NCI-H146 treated with DMSO at 0.1 percent for 48 hours (cell line): Measurements from ENCODE around the gene LHX1.

Source experiments
- DNase-seq: peaks from one replicate; lab custom pipeline; 2025; ENCODE audit not compliant: unreplicated experiment; lab: John Stamatoyannopoulos, UW

Gene LHX1

DNA sequence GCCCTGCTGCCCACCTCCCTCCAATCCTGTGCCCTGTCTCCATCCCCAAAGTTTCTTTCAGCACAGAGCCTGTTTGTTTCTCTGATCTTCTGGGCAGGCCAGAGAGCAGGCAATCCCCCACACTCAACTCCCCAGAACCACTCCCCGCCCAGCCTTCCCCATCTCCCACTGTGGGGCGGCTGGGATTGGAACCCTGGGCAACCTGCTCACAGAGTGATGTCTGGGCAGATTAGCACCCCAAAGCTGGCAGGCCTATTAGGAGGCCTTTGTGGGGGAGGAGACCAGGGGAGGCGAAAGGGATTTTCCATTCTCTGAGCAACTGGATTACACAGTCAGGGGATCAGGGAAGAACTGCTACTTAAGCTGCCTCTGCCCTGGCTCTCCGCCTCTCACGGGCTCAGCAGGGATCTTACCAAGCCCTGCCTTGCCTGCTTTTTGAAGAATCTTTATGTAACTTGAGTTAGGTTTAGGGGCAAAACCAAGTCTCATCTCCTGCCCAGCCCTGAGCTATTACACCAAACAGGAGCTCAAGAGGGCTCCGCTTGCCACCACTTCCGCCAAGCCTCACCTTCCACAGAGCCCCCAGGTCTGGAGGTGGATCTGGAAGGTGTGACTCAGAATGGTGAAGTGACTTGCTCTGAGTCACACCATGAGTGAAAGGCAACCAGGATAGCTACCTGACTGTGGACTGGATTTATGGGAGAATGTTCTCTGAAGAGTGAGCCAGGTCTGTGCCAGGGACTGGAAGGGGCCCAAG lies 16.0 kb upstream of the LHX1 start:
- no peak for DNase-seq

DNA sequence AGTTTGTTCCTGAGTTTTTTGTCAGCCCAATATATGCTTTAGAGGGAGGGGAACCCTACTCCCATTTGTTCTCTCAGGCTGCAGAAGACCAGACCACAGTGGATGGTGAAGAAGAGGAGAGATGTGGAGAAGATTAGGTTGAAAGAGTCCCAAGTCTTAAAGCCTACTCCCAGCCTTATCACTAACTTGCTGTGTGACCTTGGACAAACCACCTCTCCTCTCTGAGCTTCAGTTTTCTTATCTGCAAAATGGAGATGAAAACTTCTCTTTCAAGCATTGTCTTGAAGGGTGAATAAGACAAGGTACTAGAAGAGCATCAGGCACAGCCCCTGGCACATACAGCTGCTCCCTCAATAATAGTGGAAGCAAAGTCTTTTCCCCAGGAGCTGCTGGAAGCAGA lies 15.1 kb upstream of the LHX1 start:
- DNase-seq = no peak

DNA sequence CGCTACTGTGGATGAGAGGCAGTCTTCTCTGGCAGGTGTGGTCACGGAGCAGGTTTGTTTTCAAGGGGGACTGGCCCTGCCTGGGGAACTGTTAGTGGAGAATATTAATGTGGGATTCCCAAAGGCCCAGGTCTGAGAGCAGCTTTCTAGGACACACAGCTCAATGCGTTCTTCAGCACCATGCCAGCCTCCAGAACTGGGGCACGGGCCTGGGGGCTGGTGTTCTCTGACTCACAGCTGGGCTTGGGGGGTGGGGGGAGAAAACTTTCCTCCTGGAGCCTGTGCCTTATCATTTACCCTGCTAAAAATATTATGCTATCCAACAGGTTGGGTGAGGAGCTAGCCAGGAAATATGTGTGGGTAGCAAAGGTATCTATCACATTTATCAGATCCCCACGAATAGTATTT lies 13.5 kb upstream of the LHX1 start:
- DNase-seq = no peak

- no peak for DNase-seq
Measured at GRCh38 chr17:36926226-36926625, 11.0 kb upstream of the LHX1 start.

GRCh38 chr17:36926701-36927100 lies 10.6 kb upstream of the LHX1 start:
- no peak for DNase-seq

GRCh38 chr17:36928471-36929345 lies 8.6 kb upstream of the LHX1 start:
- peak; percentile 43 for DNase-seq

DNA sequence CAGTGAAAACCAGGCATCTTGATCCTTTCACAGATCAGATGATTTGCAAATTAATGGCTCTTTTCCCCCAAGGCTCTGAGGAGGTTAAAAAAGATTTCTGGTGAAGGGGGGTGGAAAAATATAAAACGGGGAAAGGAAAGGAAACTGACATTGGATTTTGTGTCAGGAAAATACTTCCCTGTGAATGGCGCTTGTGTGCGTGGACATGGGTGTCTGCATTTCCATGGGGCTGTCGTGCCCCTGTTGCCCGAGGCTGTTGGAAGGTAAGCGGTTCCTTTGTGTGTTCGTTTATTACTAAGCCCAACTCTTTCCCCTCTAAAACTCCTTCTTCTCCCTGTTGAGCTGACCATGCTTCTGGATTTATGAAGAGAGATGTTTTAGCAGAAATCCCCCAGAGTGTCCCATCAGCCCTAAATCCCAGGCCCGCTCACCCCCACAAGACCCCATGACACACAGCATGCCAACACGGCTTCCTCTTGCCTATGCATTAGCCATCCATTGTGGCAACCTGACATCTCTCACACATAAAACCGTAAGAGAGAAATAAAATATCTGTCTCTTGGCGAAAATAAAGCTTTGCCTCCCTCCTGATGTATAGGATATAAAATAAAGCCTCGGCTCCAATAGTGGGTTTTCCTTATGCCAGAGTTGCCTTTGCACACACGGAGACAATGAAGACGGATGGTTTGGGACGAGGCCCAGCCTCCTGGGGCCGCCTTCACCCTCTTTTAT lies 7.3 kb upstream of the LHX1 start:
- DNase-seq = no peak

DNA sequence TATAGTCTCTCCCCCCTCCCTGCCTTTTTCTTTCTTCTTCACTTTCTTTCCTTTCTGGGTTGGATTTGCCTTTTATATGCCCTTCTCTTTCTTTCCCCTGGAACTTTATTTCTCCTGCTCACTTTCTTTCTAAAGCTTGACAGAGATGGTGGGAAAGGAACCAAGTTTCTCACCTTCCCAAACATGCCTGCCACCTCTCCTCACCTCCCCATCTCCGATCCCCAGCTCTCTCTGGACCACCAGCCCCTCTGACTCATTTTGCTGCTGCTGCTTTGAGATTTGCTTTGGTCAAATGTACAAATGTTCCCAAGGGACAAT lies 6.7 kb upstream of the LHX1 start:
- no peak for DNase-seq

DNA sequence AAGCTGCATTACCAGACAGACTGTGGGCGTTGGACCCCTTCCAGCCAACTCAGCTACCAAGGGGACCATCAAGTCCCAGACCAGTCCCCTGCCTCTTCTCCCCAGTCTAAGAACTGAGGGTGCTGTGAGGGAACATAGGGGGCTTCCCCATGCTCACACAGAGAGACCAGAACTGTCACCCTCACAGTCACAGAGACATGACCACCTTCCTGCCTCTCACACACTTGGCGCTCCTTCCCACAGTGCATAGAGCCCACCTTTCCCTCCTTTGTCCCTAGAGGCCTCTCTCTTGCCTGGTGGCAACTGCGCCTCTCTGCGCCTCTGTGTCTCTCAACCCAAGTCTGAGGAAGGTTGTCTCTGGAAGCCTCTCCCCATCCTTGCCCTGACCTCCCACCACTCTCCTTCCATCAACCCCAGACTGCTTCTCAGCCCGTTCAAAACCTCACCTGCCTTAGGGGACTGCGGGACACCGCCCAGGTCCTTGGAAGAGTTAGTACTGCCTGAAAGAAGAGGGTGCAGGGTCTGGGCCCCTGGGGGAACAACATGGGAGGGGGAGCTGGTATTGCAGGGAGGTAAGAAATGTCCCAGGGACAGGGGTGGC lies 6.1 kb upstream of the LHX1 start:
- no peak for DNase-seq

DNA sequence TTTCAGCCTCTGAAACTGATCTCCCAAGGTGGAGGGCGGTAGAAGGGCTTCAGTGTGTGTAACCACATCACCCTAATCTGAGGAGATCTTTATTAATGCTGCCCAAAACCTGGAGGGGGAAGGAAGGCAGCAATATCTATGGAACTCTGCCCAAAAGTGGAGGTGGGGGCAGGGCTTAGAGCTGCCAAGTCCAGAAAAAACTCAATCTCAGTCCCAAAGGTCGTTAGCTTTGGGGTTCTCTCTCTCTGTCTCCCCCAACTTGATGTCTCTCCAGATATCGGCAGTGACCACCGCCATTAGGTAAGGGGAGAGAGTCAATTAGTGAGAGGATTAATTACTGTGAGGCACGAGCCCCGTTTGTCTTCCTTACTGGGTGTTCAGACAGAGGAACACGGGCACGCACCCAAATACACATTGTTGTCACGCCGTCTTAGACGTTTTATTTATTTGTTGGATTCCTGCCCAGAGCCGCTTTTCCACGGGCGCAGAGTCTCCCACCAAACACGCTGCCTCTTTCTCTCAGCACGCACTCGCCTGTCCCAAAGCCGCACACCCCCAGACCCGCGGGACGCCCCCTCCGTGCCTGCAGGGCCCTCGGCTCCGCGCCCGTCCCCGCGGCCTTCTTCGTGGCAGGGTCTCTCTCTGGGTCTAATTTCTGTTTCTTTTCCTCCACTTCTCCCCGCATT lies 5.4 kb upstream of the LHX1 start:
- no peak for DNase-seq

DNA sequence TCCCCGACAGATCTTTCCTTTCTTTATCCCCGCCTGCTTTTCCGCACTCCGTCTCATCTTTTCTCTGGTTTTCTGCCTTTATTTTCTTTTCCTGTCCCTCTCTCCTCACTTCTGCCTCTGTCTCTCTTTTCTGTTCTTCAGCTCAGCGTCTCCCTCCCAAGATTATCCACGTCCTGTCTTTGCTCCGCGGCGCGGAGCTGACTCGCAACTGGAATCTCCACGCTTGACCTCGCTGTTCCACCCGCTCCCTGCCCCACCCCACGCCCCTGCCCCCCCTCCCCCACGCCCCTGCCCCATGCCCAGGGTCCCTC lies 4.9 kb upstream of the LHX1 start:
- DNase-seq = no peak

DNA sequence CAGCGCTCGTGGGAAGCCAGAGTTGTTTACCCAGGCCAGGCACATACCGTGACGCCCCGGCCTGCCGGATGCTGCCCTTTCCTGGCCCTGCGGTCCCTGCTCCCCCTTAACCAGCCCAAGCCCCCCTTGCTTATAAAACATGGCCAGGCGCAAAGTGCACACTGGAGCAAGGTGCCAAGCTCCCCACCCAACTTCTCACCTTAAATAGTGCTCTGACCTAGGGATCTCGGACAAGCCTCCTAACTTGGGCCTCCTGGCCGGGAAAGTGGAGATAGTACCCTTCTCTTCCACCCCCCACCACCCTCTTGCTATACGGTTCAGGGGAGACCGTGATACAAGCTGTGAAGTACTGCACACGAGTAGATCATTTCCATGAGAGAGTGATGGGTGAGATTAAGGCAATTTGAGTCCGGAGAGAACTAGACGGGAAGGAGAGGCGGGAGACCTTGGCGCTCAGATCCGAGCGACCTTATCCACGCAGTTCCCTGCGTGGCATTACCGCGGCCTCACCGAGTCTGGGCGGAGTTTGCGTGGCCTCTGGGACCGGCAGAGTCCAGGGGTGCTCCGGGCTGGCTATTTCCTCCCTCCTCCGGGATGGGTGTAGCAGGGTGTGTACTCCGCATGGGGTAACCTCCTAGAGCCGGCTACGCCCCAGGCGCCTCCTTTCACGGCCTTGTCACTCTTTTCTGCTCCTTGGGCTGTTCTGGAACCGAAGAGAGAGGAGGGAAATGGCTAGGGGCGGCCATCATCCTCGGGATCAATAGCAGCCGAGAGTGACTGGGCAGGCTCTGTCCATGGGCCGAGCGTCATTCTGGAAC lies 4.4 kb upstream of the LHX1 start:
- no peak for DNase-seq

DNA sequence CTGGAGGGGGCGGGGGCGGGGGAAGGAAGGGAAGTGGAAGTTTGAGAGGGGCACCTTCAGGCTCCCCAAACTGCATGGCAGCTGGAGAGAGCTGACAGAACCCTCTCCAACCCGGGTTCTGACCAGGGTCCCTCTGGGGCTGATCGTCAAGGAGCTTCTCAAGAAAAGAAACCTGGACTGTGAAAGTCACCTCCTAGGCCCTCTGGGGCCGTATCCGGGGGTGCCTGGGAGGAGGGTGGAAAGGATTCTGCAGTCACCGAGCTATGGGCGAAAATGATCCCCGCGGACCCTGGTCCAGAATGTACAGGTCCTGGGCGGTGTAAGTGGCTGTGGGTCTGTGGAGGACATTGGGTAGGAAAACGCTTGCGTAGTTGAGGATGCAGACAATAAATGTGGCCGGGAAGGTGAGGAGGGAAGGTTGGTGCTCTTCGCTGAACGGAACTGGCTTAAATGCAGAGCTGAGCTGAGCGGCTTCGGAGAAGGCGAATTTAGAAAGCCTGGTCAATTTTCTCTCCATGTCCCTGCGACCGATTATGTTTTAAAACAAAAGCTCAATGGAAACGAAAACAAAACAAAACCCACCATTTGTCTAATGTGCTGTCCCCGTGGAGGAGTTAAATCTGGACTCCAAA lies 3.6 kb upstream of the LHX1 start:
- DNase-seq = no peak

GRCh38 chr17:36934144-36934691 lies 3.1 kb upstream of the LHX1 start:
- no peak for DNase-seq

GRCh38 chr17:36934692-36935630 lies 2.3 kb upstream of the LHX1 start:
- peak; percentile 8 for DNase-seq

DNA sequence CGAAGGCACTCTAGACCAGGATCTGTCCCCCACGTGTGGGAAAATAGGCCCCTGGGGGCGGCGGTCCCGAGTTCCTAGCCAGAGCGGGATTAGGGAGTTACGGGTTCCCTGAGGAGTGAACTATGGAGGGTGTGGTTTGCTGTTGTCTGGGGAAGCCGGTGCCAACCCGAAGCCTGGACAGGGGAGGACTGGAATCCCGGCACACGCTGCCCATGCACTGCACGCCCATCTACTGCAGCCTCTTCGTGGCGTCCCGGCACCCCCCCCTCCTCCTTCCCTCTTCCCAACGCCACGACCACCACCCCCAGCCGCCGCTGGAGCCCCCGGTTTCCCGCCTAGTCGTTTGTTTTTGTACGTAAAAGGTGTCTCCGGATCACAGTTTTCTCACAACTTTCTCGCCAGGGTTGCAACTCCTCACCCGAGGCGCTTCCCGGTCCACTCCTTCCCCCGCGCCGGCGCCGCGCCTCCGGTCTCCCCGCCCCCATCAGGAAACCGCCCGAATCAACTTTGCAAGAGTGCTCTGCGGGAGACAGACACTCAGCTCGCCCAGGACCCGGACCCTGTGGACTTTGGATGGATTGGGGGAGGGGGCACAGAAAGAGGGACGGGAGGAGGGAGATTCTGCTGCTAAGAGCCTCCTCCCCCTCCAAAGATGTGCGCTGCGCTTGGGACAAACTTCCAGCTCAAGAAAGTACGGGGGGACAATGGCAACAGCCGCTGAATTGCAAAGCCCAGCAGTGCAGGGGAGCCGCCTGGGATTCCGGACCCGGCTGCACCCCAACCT lies 1.4 kb upstream of the LHX1 start:
- DNase-seq = no peak

DNA sequence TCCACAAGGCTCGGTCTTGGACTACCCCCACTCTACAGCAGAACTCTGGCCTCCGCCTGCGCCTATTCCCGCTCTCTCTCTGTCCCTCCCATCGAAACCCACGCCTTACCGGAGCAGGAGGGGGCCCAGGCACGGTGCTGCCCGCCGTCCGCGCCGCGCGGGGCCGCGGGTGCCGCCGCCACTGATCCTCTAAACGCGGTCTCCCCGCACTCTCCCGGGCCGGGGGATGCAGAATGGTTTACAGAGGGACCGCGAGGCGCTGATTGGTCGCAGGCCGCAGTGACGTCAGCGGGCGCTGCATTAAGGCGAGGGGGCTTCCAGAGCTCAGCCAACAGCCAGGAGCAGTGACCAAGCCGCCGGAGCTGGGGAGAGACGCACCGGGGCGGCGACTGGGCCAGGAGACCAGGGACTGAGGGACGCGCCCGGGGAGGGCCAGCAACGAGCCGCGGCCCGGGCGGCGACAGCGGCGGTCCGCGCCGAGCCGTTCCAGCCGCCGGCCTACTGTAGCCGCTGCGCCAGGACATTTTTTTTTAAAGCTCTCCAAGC lies 747 bp upstream of the LHX1 start:
- DNase-seq = peak; percentile 42
